GM12873 (cell line): ENCODE measurements around the gene CHST8.

Experiments
- CTCF ChIP-seq: IDR thresholded peaks from 2 replicates; pipeline ENCODE4 v1.5.1; 2012; ENCODE audit warnings: low read depth, mild to moderate bottlenecking, moderate library complexity, low read length, control low read depth; ENCODE audit not compliant: insufficient read depth; ENCODE audit errors: missing control alignments

The CHST8 gene

GRCh38 chr19:33621811-33622504 lies at the start of gene CHST8:
CHST8 (plus strand) TSS chr19:33621953; CDS start chr19:33689262, 67,309 bp downstream.
- TF ChIP-seq CTCF: no peak

GRCh38 chr19:33572929-33573328 lies 48.8 kb upstream of the CHST8 start:
- no peak for TF ChIP-seq CTCF

- no peak for TF ChIP-seq CTCF
These were observed 46.9 kb upstream of the CHST8 start for GRCh38 chr19:33574824-33575223.

- no peak for TF ChIP-seq CTCF
These were observed 43.1 kb upstream of the CHST8 start for GRCh38 chr19:33578697-33579096.

- TF ChIP-seq CTCF: no peak
These were observed 41.6 kb upstream of the CHST8 start for GRCh38 chr19:33580026-33580644.

- no peak for TF ChIP-seq CTCF
These were observed 41.1 kb upstream of the CHST8 start for GRCh38 chr19:33580645-33581037.

- TF ChIP-seq CTCF: no peak
These were observed 38.8 kb upstream of the CHST8 start for GRCh38 chr19:33582914-33583313.
